HK-2 (cell line): ENCODE measurements around the gene COL5A1.

ENCODE experiments used
- DNase-seq: peaks from one replicate; pipeline ENCODE4 v3.0.0-alpha.2; 2018; ENCODE audit not compliant: unreplicated experiment

COL5A1 gene

DNA sequence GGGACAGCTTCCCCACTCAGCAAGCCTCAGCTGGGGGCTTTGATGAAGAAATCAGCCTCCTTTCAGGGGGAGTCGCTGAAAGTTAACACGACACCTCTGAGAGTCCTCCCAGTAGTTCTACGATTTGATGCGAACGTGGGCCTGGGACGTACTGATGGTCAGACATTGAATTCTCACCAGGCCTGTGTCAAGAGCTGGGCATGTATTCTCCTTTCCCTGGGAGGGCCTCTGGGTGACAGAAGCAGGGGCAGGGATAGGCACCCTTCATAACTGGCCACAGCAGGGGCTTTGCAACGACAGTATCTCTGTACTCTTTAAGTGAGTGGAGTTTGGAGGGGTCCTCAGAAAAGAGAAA is 15.6 kb upstream of the COL5A1 start:
- no peak for DNase-seq

DNA sequence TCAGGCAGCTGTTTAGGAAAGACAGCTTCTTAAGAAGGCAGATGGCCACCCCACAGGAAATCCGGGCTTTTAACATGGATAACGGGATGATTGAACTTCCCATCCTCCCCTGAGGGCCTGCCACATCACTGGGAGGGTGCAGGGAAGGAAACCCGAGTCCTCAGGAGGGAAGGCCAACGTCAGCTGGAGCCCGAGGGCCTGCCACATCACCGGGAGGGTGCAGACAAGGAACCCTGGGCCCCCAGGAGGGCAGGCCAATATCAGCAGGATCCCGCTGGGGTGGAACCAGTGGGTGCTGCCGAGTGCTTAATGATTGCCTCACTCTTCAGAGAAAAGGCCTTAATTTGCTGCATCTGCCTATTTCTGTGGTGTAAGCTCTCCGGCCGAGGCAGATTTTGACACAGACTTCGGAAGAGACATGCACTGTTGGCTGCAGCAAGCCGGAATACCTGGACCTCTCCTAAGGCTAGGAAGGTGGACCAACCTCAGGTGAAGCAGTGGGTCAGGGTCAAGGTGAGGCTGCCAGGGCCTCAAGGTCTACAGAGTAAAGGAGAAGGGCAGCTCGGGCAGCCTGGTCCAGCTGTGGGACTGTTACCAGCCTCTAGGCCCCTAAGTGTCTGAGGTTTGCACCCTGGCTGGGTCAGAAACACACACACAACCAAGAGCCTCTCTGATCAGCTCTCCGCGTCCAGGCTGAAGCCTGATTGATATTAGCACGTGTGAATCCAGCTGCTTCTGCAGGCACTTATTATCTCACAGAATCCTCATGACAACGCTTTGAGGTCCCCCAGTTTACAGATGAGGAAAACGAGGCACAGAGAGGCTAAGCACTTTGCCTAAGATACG is 14.8 kb upstream of the COL5A1 start:
- no peak for DNase-seq

DNA sequence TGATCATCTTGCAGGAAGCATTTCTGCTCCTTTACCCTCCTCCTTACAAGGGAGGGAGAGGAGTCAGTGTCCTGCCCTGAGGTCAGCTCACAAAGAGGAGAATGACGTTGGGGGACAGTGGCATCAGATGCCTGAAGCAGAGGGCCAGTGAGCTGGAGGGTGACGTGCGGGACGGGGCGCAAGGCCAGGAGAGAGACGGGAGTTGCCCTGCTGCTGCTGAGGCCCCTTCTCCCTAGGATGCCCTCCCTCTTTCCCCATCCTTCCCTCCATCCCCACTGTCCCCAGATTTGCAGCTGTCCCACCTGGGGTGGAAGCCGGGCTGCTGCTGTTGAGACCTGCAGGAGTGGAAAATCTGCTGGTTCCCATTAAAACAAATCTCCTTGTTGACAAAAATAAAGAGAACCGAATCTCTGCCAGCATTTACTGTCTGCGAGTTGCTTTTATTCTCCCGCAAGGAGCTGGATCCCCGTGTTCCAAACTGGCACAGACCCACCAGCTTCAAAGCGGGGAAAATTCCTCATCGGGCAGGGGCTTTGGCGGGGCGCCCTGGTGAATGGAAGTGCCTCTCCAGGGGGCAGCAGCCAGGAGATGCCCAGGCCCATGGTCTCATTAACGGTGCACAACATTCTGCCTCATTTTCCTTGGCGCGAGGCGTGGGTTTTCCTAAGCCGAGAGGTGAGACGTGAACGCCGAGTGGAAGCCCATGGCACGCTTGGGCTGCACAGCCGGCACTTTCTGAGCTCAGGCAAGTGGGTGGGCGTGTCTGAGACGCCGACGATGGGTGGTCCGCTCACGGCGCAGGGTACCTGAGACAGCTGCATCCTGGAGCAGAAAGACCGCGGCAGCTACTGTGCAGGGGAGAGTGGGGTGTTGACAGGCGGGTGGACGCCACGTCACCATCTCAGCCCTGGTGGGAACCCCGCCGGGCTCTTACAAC is 13.9 kb upstream of the COL5A1 start:
- DNase-seq, result no peak

DNA sequence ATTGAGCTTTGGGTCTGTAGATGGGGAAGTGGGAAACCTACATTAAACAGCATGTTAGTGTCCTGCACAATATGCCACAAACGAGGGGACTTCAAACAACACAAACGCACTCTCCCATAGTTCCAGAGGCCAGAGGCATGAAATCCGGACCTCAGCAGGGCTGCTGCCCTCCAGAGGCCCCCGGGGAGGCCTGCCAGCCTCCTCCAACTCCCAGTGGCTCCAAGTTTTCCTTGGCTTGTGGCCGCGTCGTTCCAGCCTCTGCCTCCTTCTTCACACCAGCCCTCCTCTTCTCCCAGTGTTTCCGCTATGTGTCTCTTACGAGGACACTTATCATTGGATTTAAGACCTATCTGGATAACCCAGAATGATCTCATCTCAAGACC is 13.3 kb upstream of the COL5A1 start:
- no peak for DNase-seq

DNA sequence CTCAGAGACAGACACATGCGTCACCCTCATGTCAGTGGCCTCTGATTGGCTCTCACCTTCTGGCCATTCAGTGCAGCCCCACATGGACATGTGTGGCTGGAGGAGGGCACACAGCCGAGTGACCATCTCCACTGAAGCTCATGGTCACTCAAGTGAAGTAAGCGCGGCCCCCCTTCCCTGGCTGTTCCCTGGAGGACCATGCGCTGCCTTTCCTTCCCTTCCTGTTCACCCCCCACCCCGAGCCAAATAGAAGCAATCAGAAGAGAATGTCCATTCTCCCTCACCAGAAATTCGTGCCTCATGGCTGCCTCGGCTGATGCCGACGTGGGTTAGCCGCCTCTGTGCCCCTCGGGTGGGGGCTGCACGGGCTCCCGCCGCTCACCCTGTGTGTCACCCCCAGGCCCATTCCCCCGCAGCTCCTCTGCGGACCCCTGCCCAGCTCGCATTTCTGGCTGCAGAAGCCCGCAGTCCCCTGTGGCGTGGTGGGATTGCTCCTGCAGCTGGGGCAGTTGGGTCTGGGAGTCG is 12.5 kb upstream of the COL5A1 start:
- no peak for DNase-seq

DNA sequence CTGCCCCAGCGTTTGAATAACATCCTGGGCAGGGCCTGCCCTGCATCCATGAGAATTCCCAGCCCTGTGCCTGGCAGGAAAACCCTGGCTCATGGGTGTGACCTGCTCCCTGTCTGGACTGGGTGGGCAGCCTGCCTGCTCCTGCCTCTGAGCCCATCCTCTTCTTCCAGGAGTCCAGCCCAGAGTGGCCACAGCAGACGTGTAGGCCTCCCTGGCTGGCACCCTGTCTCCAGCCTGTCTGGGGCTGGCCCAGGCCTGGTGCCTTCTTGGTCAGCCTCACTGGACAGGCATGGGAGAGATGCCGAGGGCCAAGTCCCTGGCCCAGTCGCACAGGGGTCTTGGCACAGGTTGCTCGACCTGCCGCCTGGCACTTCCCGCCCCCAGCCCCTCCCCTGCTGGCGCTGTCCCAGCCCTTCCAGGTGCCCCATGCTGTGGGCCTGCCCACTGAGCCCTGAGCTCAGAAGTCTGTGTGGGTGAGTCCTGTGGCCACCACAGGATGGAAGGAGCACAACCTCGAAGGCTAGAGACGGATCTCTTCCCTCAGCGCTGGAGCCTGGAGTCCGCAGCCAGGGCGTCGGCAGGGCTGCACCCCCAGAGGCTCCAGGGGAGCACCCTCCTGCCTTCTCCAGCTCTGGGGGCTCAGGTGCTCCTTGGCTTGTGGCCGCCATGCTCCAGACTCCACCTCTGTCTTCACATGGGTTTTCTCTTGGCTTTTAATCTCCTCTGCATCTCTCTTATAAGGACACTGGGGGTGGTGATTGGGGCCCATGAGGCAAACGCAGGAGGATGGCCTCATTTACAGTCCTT is 11.8 kb upstream of the COL5A1 start:
- no peak for DNase-seq

DNA sequence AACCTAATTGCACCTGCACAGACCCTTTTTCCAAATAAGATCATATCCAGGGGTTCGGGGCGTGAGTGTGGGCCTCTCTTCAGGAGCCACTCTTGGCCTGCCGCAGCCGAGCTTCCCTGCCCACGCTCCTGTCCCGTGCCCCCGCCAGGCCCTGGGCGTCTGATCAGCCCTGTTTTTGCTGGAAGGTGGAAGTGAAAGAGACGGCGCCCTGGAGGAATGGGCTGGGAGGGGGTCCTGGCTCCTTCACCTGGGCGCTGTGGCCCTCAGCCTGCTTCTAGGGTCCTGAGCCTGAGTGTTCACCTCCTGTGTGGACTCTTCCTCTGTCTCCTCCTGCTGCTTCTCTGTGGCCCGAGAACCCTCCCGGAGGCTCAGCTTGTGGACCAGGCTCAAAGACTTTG is 11.2 kb upstream of the COL5A1 start:
- no peak for DNase-seq

DNA sequence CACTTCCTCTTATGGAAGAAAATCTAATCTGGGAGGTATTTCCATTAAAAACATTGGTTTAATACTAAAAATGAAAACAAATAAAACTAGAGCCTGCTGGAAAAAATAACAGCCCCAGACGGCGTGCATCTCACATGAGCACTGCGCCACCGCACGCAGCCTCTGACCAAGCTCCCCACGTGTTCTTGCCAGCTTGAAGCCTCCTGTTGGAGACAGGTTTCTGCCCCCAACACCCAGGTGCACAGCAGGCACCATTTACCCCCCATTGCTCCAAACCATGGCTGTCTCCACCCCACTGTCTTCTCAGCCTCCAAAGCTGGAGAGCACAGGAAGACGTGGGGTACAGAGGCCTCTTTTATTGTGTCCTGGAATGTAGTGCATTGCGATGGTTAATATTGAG is 10.7 kb upstream of the COL5A1 start:
- no peak for DNase-seq

DNA sequence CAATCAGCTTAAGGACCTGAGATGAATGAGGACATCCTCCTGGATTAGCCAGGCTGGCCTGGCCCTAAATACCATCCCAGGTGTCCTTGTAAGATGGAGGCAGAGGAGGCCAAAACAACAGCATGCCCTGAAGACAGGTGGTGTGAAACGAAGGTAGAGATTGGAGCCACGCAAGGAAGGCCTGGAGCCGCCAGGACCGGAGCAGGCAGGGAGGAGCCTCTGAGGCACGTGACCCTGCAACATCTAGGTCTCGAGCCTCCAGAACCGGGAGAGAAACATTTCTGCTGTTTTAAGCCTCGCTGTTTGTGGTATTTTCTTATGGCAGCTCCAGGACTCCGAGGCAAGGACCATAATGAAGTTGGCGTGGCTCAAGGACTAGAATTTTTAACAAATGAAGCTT is 9.7 kb upstream of the COL5A1 start:
- no peak for DNase-seq

DNA sequence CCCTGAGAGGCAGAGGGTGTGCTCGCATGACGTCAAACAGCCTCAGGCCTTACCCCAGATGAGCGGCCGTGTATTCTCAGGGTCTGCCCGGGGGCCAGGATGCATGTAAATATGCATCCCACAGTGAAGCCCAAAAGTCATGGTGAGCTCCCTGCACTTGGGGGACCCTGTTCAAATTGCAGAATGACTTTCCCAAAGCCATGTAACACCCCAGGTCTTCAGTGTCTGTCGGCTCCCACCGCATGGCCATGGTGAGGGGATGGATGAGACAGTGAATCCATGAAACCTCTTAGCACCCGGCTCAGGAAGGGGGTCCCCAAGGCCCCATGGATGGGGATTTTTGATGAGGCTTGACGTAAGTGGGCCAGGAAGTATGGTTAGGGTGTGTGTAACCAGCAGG is 9.3 kb upstream of the COL5A1 start:
- no peak for DNase-seq

DNA sequence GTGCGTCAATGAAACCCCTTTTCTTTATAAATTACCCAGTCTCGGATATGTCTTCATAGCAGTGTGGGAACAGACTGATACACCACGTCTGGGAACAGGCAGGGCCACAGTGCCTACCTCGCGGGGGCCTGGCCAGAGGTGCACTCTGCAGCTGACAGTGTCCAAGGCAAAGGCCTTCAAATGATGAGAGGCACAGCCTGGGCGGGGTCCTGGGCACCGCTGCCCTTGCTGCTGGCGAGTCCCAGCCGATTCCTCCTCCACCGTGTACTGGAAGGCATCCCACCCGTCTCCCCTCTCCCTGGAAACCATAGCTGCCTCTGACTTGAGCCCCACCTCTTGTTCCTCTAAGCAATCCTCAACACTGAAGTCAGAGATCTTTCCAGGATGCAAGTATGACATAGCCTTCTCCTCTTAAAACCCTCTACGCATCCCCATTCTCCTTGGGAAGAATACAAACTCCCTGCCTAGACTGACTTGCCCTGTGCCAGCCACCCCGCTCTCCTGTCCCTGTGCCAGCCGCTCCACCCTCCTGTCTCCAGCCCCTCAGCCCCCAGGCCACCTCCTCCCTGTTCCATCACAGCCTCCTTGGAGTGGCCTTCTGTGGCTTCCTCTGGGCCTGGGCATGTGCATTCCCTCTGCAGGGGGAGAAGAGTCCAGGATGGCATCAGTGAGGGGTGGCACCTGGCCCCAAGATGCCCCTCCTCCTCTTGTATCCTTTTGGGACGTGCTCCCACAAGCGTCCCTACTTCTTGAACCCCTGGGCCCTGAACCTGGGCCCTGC is 8.1 kb upstream of the COL5A1 start:
- DNase-seq, result no peak

DNA sequence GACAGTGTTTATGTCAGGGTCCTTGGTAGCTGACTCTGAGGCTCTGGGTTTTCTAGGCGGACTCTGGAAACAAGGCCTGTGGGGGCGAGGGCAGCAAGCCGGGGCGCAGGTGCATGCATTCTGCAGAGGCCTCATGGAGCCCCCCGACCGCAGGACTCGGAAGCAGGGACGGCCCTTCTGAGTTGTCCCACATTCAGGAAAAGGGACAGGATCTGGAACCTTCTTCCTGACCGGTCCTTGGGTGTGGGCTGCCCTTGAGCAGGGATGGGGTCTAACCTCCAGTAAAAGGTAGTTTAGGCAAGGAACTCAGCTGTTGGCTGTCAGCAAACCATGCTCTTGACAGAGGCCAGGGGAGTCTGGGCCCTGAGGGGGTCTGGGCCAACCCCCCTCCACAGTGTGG is 7.4 kb upstream of the COL5A1 start:
- no peak for DNase-seq

DNA sequence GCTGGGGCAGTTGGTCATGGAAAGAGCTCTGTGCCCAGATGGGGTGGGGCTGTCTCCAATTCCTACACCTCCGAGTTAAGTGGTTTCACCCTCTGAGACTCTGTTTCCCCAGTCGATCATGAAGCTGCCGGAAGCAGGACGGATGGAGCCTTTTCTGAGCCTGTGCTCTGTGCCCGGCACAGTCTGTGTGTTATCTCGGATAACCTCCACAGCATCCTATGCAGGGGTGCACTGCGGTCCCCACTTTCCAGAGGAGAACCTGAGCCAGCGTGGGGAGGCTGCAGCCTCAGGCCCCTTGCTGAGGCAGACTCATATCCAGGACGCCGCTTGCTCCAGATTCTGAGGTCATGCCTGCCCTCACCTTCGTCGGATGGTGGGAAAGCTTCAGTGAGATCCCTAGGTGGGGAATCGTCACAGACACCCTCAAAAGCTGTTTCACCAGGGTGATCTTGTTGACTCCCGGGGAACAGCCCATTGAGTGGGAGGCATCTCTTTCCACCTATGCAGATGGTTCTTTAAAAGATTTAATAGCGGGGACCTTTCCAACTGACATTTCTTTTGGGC is 6.9 kb upstream of the COL5A1 start:
- no peak for DNase-seq

DNA sequence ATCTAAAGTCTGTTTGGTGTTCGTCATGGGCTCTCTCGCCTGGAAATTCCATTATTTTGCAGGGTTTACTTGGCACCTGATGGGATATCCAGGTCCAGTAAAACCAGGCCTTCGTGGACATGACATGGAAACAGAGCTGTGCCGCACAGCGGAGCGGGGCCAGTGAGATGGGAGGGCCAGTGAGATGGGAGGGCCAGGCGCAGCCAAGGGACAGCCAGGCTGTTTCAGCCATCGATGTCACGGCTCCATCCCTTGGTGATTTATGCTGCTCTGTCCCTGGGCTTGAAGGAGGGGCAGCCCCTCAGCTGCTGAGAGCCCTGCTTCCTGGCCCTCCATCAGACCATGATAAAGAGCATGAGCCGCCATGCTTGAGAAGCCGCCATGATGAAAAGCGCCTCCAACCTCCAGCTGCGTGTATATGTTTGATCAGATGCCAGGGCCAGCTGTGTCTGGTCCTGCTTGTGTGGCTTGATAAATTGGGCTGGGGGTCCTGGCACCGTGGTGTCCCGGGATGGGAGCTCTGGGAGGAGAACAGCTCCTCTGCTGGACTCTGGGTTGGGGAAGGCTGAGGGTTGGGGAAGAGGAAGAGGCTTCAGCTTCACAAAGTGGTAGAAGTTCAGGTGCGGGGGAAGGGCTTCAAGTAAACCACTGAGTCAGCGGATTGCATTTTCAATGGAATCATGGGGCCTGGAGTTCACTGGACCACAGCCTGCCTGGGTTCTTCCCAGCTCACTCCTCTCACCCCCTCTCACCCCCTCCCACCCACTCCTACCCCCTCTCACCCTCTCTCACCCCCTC is 6.1 kb upstream of the COL5A1 start:
- DNase-seq, result no peak

DNA sequence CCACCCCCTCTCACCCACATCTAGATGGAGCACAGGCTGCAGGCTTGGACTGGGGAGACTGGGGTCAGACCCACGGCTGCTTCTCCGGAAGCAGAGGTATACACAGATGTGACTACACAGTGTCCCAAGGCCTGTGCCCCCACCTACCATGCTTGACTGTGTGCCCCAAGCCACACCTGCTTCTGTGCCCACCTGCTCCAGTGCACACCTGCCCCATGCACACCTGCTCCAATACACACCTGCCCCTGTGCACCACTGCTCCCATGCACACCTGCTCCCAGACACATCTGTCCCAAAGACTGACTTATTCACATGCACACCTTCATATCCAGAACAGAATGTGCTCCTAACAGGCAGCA is 5.5 kb upstream of the COL5A1 start:
- DNase-seq, result no peak

DNA sequence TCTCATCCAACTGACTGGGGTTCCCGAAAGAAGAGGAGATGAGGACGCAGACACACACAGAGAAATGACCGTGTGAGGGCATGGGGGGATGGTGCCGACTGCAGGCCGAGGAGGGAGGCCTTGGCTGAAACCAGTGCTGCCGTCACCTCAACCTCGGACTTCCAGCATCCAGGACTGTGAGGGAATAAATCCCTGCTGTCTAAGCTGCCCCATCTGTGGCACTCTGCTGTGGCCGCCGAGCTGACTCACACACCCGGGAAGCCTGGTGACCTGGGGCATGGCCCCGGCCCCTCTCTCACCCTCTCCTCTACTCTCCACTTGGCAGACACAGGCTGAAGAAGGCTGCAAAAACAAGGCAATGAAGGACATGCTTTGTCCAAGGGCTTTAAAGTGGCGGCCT is 4.4 kb upstream of the COL5A1 start:
- no peak for DNase-seq

DNA sequence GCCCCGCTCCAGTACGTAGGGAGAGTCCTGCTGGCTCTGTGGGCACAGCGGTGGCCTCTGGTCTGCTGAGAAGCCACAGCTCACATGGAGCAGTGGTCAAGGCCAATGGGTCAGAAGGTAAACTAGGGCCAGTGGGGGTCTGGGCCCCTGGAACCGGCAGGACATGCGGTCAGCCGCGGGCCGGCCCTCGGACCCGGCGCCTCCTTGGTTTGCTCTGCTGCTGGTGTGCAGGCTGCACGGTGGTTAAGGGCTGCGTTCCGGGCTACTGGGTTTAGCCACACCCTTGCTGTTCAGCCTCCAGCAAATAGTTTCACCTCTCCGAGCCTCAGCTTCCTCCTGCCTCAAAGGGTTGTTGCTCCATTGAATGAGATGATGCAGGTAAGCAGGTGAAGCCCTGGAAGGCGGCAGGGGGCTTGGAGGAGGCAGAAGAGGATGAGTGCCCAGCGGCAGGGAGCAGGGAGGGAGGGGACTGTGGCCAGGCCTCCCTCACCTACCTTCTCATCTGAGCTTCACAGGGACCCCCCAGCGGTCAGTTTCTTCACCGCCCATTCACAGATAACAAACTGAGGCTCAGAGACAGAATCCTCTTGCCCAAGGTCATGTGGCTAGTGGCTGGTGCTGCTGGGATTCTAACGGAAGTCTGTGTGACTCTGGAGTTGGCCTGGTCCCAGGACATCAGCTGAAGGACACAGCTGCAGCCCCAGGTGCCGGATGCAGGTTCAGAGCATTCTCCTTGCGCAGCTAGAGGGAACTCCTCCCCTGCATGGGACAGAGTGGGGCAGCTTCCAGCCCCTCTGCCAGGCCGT is 3.7 kb upstream of the COL5A1 start:
- no peak for DNase-seq

DNA sequence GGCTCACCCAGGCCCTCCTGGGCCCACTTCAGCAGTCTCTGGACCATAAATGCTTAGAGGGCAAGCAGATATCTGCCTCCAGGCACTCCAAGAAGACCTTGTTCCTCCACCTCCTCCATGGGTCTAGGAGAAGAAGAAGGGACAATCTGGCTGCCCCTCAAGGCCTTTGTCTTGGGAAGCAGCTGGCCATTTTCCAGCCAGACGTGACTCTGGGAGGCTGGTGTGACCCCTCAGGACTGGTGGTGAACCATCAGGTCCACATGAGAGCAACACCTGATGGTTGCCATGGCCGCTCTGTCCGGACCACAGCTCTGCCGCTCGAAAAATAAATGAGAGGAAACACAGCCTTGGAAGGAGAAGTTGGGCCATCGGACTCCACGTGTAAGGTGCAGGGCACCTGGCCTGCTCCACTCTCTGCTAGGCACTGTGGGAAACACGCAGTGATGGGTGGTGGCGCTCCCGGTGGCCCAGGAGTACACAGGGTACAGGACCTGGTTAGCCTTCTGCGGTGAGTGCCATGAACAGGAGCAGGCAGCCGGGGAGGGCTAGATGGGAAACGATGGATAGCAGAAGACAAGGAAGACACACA is 3.0 kb upstream of the COL5A1 start:
- no peak for DNase-seq

DNA sequence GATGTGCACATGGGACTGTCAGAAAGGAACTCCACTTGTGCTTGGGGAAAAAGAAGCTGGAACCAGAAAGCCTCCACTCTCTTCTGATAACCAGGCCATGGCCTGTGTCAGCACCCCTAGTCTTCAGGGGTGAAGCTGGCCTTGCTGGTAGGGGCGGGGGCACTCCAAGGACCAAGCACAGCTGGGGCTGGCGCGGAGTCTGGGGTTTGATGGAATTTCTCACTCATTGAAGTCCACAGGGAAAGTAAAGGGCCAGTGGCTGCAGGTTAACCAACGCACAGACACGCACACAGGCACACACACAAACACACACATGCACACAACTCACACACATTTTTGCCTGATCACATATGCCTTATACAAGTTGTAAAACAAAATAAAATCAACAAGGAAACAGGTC is 1.6 kb upstream of the COL5A1 start:
- no peak for DNase-seq
